GM18858 (cell line): ENCODE data around the gene HOMEZ.
"Not testable (repeated sequence)": the region's sequence is repeated elsewhere in the genome, so short reads cannot be mapped to it uniquely, and the experiment has no call there.

ENCODE experiments used
- ATAC-seq: cut with Tn5 transposase; IDR thresholded peaks from one replicate; pipeline ENCODE4 v1.9.1; 2021; ENCODE audit not compliant: unreplicated experiment

Gene HOMEZ, protein sequence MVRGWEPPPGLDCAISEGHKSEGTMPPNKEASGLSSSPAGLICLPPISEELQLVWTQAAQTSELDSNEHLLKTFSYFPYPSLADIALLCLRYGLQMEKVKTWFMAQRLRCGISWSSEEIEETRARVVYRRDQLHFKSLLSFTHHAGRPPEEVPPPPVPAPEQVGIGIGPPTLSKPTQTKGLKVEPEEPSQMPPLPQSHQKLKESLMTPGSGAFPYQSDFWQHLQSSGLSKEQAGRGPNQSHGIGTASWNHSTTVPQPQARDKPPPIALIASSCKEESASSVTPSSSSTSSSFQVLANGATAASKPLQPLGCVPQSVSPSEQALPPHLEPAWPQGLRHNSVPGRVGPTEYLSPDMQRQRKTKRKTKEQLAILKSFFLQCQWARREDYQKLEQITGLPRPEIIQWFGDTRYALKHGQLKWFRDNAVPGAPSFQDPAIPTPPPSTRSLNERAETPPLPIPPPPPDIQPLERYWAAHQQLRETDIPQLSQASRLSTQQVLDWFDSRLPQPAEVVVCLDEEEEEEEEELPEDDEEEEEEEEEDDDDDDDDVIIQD

DNA sequence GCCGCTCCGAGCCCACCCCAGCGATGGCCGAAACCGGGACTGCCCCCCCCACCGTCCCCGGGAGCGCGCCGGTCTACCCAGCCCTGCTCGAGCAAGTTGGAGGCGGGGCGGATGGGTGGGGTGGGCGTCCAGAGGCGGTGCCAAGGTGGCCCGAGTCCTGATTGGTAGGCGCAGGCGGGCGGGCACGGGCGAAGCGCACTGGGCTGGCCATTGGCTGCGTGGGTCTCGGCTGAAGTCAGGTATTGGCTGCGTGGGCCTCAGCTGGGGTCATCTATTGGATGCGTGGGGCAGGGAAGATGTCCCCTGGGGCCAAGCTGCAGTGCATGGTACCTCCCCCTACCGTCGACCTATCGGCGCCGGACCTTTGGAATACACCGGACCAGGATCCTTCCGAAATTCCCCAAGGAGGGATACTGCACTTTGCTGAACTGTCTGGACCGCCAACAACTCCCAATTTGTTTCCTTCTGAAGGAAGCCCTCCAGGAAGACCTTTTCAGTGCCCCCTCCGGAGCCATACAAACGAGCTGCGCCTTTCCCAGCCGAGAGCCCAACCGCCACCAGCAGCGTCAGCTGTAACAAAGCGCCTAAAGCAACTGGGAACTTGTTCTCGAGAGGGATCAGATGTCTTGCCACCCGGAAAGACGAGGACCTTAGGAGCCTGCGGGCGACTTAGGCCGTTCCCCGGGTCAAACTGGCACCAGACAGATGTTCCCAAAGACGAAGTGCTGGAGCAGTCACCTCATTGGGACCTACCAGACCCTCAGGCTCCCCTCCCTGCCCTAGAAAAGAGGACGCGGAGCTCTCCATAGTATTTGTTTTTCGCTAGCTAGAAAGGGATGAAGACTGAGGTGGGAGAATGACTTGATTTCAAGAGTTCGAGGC is at the start of gene HOMEZ:
HOMEZ (minus strand) TSS at position 113 of the 882 bp plus-strand sequence. CDS start 180 bp downstream, outside the sequence.
- peak; percentile 89 for ATAC-seq

DNA sequence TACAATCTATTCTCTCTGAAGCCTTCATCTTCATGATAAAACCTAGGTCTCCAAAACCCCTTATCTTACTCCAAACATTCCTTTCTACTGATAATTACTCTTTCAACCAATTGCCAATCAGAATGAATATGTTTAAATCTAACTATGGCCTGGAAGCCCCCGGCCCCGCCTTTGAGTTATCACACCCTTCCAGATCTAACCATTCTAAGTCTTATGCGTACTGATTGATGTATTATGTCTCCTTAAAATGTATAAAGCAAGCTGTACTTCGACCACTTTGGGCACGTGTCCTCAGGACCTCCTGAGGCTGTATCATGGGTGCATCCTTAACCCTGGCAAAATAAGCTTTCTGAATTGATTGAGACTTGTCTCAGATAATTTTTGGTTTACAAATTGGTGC is 49.7 kb upstream of the HOMEZ start:
- no peak for ATAC-seq

DNA sequence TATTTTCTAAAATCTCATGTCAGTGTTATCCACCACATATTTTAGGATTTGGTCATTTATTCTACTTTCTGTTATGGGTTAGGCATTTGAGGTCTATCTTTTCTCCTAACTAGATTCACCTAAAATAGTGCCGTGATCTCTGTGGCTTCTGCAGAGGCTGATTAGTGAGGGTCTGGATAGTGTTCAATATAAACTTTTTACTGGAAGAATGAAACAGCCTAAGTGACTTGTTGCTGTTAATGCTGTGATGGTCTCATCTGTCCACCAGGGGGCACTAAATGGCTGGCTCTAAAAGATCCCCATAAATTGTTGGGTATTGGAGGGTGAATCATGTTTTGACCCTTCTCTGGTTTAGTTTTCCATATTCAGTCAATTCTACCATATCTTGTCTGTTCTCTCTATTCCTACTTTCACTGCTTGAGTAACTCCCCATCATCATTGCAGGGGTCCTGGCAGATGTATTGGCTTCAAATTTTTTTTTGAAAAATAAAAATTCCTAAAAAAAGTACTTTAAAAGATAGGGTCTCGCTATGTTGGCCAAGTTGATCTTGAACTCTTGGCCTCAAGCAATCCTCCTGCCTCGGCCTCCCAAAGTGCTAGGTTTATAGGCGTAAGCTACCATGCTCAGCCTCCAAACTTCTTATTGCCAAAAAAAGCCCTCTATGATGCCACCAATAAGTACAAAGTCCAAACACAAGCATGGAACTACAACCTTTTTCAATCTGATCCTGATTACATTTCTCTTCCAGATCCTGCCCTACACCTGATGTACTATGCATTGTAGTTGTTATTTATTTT is 42.2 kb upstream of the HOMEZ start:
- no peak for ATAC-seq

DNA sequence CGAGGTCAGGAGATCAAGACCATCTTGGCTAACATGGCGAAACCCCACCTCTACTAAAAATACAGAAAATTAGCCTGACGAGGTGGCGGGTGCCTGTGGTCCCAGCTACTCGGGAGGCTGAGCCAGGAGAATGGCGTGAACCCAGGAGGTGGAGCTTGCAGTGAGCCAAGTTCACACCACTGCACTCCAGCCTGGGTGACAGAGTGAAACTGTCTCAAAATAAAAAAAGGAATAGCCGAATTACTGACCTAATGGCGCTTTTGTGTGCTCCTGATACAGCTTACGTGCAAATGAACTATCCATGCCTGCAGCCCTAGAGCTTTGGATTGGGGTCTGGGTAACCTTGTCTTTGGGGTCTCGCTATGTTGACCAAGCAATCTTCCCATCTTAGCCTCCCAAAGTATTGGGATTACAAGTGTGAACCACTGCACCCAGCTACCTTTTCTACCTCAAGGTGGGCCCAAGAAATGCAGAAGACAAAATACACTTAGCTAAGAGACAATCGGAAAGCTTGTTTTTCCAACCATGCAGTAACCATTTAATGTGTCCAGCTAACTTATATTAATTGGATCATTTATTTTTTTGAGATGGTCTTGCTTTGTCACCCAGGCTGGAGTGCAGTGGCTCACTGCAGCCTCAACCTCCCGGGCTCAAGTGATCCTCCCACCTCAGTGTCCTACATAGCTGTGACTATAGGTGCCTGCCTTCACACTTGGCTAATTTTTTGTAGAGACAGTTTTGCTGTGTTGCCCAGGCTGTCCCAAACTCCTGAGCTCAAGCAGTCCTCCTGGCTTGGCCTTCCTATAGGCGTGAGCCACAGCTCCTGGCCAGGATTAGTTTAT is 40.8 kb upstream of the HOMEZ start:
- no peak for ATAC-seq

DNA sequence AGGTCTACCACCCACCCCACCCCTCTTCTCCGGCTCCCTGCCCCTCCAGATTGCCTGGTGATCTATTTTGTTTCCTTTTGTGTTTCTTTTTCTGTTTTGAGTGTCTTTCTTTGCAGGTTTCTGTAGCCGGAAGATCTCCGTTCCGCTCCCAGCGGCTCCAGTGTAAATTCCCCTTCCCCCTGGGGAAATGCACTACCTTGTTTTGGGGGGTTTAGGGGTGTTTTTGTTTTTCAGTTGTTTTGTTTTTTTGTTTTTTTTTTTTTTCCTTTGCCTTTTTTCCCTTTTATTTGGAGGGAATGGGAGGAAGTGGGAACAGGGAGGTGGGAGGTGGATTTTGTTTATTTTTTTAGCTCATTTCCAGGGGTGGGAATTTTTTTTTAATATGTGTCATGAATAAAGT is 39.8 kb upstream of the HOMEZ start:
- ATAC-seq = not testable (repeated sequence)

DNA sequence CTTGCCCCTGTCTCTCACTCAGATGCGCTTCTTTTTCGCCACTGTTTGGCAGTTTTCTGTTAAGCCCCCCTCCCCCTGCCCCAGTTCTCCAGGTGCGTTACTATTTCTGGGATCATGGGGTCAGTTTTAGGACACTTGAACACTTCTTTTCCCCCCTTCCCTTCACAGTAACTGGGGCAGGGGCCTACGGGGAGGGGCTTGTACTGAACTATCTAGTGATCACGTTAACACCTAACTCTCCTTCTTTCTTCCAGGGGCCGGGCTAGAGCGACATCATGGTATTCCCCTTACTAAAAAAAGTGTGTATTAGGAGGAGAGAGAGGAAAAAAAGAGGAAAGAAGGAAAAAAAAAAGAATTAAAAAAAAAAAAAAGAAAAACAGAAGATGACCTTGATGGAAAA is 39.1 kb upstream of the HOMEZ start:
- no peak for ATAC-seq

DNA sequence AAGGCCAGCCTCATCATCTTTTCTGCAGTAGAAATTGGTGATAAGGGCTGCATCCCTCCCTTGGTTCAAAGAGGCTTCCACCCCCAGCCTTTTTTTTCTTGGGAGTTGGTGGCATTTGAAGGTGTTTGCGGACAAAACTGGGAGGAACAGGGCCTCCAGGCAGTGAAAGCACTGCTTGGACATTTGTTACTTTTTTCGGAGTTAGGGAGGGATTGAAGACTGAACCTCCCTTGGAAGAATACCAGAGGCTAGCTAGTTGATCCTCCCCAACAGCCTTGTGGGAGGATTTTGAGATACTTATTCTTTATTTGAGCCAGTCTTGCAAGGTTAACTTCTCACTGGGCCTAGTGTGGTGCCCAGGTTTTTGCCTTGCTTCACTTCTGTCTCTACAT is 38.5 kb upstream of the HOMEZ start:
- no peak for ATAC-seq

DNA sequence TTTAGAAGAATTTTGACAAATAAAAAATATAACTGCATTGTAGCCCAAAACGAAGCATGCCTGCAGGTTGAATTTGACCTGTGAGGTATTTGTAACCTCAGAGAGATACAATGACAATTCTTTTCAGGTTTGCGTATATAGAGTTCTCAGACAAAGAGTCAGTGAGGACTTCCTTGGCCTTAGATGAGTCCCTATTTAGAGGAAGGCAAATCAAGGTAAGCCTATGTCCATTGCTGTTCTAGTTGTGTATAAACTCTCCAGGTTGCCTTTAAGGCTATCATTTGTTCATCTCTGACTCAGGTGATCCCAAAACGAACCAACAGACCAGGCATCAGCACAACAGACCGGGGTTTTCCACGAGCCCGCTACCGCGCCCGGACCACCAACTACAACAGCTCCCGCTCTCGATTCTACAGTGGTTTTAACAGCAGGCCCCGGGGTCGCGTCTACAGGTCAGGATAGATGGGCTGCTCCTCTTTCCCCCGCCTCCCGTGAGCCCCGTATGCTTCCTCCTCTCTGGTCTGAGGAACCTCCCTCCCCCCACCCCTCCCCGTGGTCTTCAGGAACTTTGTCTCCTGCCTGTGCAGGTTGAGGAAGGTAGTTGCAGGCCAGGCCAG is 38.0 kb upstream of the HOMEZ start:
- no peak for ATAC-seq

DNA sequence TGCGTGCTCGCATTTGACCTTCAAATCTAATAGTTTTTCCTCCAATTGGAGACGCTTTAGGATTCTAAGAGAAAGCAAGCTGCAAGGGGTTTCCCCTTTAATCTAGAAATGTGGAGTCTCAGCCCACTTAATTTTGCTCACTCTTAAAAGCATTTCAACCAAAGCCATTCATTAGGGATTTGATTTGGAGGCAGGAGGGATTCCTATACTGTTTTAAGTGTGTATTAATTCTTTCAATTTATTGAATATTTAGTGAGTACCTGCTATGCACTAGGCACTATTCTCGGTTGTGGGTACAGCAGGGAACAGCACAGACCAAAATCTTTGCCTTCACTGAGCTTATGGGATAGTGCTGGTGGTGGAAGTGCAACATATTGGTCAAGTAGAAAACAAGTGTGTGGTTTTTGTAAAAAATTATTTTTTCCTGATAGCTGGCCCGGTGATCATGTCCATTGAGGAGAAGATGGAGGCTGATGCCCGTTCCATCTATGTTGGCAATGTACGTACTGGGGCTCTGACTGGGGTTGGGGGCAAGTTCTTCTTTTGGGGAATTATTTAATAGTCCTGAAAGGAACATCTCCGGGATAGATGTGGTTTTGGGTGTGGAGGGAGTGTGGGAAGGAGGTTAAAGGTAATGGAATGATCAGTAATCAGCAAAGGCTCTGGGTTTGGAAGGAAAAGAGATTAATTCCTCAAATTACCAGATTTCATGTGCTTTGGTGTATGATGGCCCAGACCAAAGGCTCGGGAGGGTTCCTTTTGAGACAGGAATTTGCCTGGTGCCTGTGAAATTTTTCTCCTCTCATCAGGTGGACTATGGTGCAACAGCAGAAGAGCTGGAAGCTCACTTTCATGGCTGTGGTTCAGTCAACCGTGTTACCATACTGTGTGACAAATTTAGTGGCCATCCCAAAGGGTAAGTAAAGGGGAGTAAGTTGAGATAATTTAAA is 36.9 kb upstream of the HOMEZ start:
- ATAC-seq = no peak

DNA sequence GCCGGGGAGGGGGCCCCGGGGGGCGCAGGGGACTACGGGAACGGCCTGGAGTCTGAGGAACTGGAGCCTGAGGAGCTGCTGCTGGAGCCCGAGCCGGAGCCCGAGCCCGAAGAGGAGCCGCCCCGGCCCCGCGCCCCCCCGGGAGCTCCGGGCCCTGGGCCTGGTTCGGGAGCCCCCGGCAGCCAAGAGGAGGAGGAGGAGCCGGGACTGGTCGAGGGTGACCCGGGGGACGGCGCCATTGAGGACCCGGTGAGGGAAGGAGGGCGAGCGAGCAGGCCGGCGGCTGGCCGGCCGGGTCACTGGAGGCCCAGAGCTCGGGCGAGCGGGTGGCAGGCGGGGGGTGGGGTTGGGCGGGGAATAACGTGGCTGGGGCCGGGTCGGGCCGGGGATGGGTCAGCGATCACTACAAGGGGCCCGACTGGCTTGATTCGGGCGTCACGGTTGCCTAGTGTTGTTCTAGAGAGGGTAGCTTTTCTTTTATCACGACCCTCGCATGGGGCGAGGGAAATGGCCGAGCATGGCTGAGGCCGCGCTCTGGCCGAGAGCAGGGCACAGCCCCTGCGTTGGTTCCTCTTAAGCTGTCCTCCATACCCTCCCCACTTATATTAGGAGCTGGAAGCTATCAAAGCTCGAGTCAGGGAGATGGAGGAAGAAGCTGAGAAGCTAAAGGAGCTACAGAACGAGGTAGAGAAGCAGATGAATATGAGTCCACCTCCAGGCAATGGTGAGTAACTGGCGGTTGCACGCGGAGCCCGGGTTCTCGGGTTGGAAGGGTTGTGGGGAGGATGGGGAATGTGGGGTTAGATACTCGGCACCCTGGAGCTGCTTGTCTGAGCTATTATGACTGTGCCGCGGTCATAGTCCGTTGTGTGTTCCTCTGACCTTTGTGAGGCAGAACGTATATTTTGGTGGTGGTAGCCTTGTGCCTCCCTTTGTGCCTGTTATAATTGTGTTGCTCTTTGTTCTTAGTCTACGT is 35.9 kb upstream of the HOMEZ start:
- no peak for ATAC-seq

DNA sequence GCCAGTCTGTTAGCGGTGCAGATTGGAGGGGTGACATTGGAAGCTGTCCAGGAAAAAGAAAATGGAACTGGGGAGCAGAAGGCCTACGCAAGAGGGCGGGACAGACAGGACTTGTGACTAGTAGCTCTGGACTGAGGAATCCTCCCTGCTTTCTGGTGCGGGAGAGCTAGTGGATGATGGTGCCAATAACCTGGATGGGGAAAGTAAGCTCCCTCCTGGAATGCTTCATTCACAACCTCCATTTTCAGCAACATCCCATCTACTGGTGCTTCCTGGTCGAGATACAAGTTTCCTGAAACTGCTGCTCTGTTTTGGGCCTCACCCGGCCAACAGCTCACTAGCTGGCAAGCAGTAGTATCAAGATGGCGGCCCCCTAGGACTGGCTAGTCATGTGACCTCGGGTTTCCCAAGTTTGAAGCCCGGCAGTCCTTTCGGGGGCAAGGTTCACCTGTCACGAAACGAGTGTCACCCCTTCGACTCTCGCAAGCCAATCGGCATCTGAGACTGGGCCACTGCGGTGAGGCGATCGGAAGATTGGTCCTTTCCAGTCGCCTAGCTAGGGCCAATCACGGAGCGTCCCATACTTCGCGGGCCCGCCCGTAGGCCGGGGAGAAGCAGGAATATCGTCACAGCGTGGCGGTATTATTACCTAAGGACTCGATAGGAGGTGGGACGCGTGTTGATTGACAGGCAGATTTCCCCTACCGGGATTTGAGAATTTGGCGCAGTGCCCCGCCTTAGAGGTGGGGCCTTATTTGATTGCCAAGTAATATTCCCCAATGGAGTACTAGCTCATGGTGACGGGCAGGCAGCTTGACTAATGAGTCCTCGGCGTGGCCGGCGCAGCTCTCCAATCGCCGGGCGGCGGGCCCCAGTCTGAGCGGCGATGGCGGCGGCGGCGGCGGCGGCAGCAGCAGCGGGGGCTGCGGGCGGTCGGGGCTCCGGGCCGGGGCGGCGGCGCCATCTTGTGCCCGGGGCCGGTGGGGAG is 34.9 kb upstream of the HOMEZ start, which contains the start of gene PABPN1:
PABPN1 (plus strand) TSS at position 874 of the 988 bp plus-strand sequence; CDS start at position 887, 13 bp downstream.
- ATAC-seq = peak; percentile 87

DNA sequence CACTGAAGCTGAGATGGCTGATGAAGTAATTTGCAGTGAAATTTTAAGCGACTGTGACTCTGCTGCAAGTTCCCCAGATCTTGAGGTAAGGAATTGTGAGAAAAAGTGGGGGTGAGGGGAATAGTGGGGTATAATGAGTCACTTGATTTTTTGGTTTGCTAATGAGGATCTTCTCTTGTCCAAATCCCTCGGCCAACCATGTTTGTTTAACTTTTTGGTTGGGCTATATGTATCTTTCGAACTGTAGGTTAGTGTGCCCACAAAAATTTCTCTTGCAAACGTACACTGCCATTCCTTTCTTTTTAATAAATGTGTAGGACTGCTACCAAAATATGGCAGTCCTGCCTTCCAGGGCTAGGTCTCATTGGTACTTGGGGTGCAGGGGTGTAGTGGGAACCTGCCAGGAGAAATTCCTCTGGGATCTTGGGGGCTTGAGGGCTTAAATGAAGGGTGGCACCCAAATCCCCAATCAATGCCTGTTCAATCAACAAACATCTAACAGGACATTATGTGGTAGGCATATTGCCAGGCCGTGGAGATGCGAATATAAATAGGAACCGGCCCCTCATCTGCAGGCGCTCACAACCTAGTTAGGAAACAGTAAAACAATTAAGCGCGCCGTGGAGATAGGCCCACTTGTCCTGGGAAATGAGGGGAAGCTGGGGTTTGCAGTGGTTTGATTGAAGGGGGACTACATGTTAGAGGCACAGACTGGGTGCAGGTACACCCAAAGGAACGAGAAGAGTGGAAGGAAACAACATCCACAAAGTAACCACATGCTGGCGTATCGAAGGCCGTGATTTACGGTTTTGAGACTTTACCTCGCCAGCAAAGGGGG is 34.0 kb upstream of the HOMEZ start:
- ATAC-seq = no peak

DNA sequence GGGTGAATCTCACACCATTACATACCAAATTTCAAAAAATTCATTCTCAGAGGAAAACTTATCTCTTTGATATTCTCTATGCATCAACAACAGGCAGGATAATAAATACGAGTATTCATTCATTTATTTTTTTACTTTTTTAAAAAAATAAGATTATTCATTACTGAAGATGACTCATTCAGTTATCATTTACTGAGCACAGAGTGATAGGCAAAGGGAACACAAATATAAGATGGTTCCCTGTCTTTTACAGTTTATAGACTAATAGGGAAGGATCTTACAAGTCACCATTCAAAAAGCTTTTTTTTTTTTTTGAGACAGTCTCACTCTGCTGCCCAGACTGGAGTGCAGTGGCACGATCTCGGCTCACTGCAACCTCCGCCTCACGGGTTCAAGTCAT is 30.4 kb upstream of the HOMEZ start:
- ATAC-seq = no peak

DNA sequence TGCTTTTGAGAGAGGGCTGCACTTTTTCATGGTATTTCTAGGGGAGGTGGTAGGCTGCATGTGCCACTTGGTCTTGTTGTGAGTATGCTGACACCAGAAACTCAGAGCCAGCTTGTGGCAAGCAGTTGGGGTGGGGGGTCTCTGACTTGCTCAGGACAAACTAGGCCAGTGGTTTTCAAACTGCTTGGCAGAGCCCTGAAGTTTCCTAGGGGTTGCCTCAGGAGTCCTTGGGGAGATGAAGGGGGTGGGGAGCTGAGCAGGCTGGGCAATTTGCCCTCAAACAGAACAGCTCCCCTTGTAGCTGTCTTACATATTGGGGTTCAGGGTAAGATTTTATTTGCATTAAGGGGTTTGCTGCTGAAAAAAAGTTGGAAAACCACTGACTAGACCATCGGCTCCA is 24.6 kb upstream of the HOMEZ start:
- no peak for ATAC-seq
